Thyroid gland (tissue), 4 donors: ENCODE results near the gene RASL10A. TPM values are rescaled to one million over a fixed set of nuclear protein-coding genes. Genes with fewer than 3 reads are reported as not detected.

Experiments used
- DNase-seq, 2 donors: peaks; one replicate each; pipeline ENCODE4 v3.0.0-alpha.2; 2019
- H3K27ac ChIP-seq, 3 donors: fragments of 200-600 bp; sonication (generic); 1 replicate in 2 of 3; 2 replicates in 1 of 3; pipeline ENCODE4 v1.5.1; 2016 to 2019; ENCODE audit warnings: mild to moderate bottlenecking in 1 of 3, moderate library complexity in 1 of 3
- H3K27me3 ChIP-seq: fragments of 200-600 bp; sonication (generic); one replicate; pipeline ENCODE4 v1.5.1; 2019
- H3K36me3 ChIP-seq, 2 donors: fragments of 200-600 bp; sonication (generic); one replicate each; pipeline ENCODE4 v1.5.1; 2016 to 2019
- H3K4me1 ChIP-seq, 2 donors: fragments of 200-600 bp; sonication (generic); one replicate each; pipeline ENCODE4 v1.5.1; 2017 to 2019
- H3K4me3 ChIP-seq, 3 donors: fragments of 200-600 bp; sonication (generic); replicated peaks in 1 of 3; 1 replicate in 2 of 3; 2 replicates in 1 of 3; pipeline ENCODE4 v1.5.1; 2016; ENCODE audit warnings: mild to moderate bottlenecking in 1 of 3
- H3K9me3 ChIP-seq: fragments of 200-600 bp; sonication (generic); one replicate; pipeline ENCODE4 v1.5.1; 2017
- CTCF ChIP-seq, 6 experiments: fragments of 200-600 bp in 3 of 6; fragments of 450-650 bp in 3 of 6; sonication (generic) in 3 of 6; IDR thresholded peaks; one replicate each; pipeline ENCODE4 v1.5.1; 2016 to 2019; ENCODE audit warnings: antibody characterized with exemption in 6 of 6, mild to moderate bottlenecking in 2 of 6, inconsistent platforms in 1 of 6, moderate library complexity in 1 of 6
- POLR2A ChIP-seq, 2 donors: fragments of 450-650 bp; IDR thresholded peaks; one replicate each; pipeline ENCODE4 v1.6.1; 2017; ENCODE audit warnings: antibody characterized with exemption in 2 of 2, mild to moderate bottlenecking in 2 of 2, moderate library complexity in 1 of 2
- WGBS, 2 donors: methylation state at CpG; one replicate each; pipeline ENCODE4 v1.1.5; 2017; 5-methylcytosine and 5-hydroxymethylcytosine counted together
- intact Hi-C: fragments of 100-400 bp; cut with DNase I; formaldehyde crosslinking; loops from one replicate; pipeline ENCODE4 v1.15.1; 2023
- microRNA-seq: library from miRNA; unstranded; fragments of <30 nt; microRNA quantifications from one replicate; pipeline ENCODE4, GENCODE V29; 2016
- small RNA-seq: library from RNA; depleted of rRNA; stranded (forward); fragments of <200 nt; gene quantifications from one replicate; pipeline ENCODE3, GENCODE V24; 2016
- total RNA-seq, 4 donors: library from RNA; depleted of rRNA; stranded (reverse); fragments of >200 nt; gene quantifications; one replicate each; pipeline ENCODE4 v1.2.3, GENCODE V29; 2016

RASL10A gene
- total RNA-seq, 4 donors from 2014 or later = 0.67 to 1.7 TPM; not detected in 2

- H3K27me3 ChIP-seq = no peaks in the 10 kb centered on the region
- no peak for DNase-seq
- no peak overlapping the region for H3K4me3 ChIP-seq
- no peak for TF ChIP-seq CTCF (IDR thresholded peaks at IDR 0.05)
- no peak for TF ChIP-seq POLR2A (IDR thresholded peaks at IDR 0.05)
- peaks cover 7 to 13% of the 10 kb centered on the region in 2 donors for H3K36me3 ChIP-seq
- intact Hi-C loops = no loop called here
- 88 to 97% methylated on average over 6 to 7 of the region's 7 CpGs for WGBS, 2 donors
- peaks cover 18% of the 10 kb centered on the region in 2 donors for H3K4me1 ChIP-seq
- H3K9me3 ChIP-seq = no peaks in the 10 kb centered on the region
- H3K27ac ChIP-seq = no peak overlapping the region
Measured at GRCh38 chr22:29265305-29265704, 50.2 kb downstream of the RASL10A start.

- 84 to 93% methylated on average over 6 to 7 of the region's 14 CpGs for WGBS, 2 donors
- peaks cover 7 to 13% of the 10 kb centered on the region in 2 donors for H3K36me3 ChIP-seq
- H3K27me3 ChIP-seq = no peaks in the 10 kb centered on the region
- H3K9me3 ChIP-seq = no peaks in the 10 kb centered on the region
- no peak overlapping the region for H3K27ac ChIP-seq
- TF ChIP-seq CTCF (IDR thresholded peaks at IDR 0.05) (no peak), POLR2A (IDR thresholded peaks at IDR 0.05) (no peak)
- H3K4me3 ChIP-seq = no peak overlapping the region
- no peak for DNase-seq
- H3K4me1 ChIP-seq = peaks cover 12 to 14% of the 10 kb centered on the region in 2 donors
- intact Hi-C loops = no loop called here
Measured at GRCh38 chr22:29263791-29264276, 51.7 kb downstream of the RASL10A start.

Small RNAs within 50 kb of the gene (microRNA-seq; reads per million reads assigned to microRNA genes)
- gene MIR3653 = 25.3 reads per million, percentile 41 among the genes with 10 or more reads in this experiment

Small RNAs within 50 kb of the gene (small RNA-seq; reads per million reads assigned to genes)
- gene MIR3653 = not detected

Other genes with a start within 250 kb of the RASL10A start
- 10 to 100 TPM; 18.1 to 27.1 (median 25.6) TPM for gene KREMEN1, start 242.7 kb downstream of the RASL10A start, total RNA-seq
- 10 to 100 TPM; 14.0 to 55.9 (median 19.0) TPM for gene EMID1, start 109.8 kb downstream of the RASL10A start, total RNA-seq
- gene RHBDD3, start 47.7 kb downstream of the RASL10A start, total RNA-seq = 10 to 100 TPM; 27.8 to 54.9 (median 48.9) TPM
- gene EWSR1, start 47.4 kb downstream of the RASL10A start, total RNA-seq = 100 to 1,000 TPM; 205 to 290 (median 258) TPM
- gene GAS2L1, start 9.0 kb downstream of the RASL10A start, total RNA-seq = 10 to 100 TPM in 3 of 4 donors, 1 to 10 TPM in 1; 9.3 to 22.2 (median 15.7) TPM
- gene AP1B1, start 72.9 kb upstream of the RASL10A start, total RNA-seq = 100 to 1,000 TPM in 1 of 4 donors, 10 to 100 TPM in 3; 45.0 to 103 (median 91.4) TPM
- gene RFPL1, start 122.9 kb upstream of the RASL10A start, total RNA-seq = not detected
- under 1 TPM in 3 of 4 donors, not detected in 1; 0.27 to 0.44 (median 0.33) TPM for gene NEFH, start 164.5 kb upstream of the RASL10A start, total RNA-seq
- gene THOC5, start 238.1 kb upstream of the RASL10A start, total RNA-seq = 10 to 100 TPM; 23.9 to 46.6 (median 30.3) TPM